B cell (primary cell): ENCODE data around the gene CDC26. TPM values are rescaled to one million over a fixed set of nuclear protein-coding genes. Genes with fewer than 3 reads are reported as not detected.
"Not testable (repeated sequence)": the region's sequence is repeated elsewhere in the genome, so short reads cannot be mapped to it uniquely, and the experiment has no call there.

ENCODE experiments used
- ATAC-seq: fragments of 200-7000 bp; cut with Tn5 transposase; one replicate; pipeline ENCODE4 v1.10.0; 2021; ENCODE audit warnings: low read depth, mild to moderate bottlenecking, moderate number of reproducible peaks, moderate library complexity
- CTCF ChIA-PET: fragments of 350-600 bp; sonication (Branson Sonifier 250); formaldehyde crosslinking; loops from one replicate; lab custom pipeline; 2021; ENCODE audit warnings: antibody characterized with exemption, inconsistent platforms; lab: Charles Lee
- POLR2A ChIA-PET: fragments of 350-600 bp; sonication (Branson Sonifier 250); formaldehyde crosslinking; loops from one replicate; lab custom pipeline; 2021; ENCODE audit warnings: antibody characterized with exemption; lab: Charles Lee
- DNase-seq: peaks from one replicate; pipeline ENCODE4 v3.0.0; 2013
- H2AFZ ChIP-seq: 2 replicates; pipeline ENCODE4 v1.6.1; 2012; ENCODE audit warnings: mild to moderate bottlenecking, low read depth, low read length; ENCODE audit not compliant: insufficient read depth, poor library complexity, severe bottlenecking
- H3K27ac ChIP-seq, 2 donors: 1 replicate in 1 of 2; 2 replicates in 1 of 2; pipeline ENCODE4 v1.5.1; 2012 to 2013; ENCODE audit warnings: low read length in 2 of 2, mild to moderate bottlenecking in 2 of 2, moderate library complexity in 1 of 2
- H3K27me3 ChIP-seq, 4 experiments: fragments of 200-600 bp in 1 of 4; sonication (generic) in 1 of 4; replicated peaks in 1 of 4; 1 replicate in 2 of 4; 2 replicates in 2 of 4; pipeline versions ENCODE4 v1.6.1 to v1.7.0; 2013 to 2016; ENCODE audit warnings: low read length in 3 of 4, mild to moderate bottlenecking in 2 of 4, mixed read lengths in 1 of 4, moderate library complexity in 1 of 4; ENCODE audit not compliant: insufficient read depth in 4 of 4, control insufficient read depth in 3 of 4; ENCODE audit errors: control extremely low read depth in 1 of 4
- H3K36me3 ChIP-seq, 2 experiments: replicated peaks in 1 of 2; 1 replicate in 1 of 2; 2 replicates in 1 of 2; pipeline versions ENCODE4 v1.6.1 to v1.7.1; 2013; ENCODE audit warnings: low read length in 1 of 2; ENCODE audit not compliant: insufficient read depth in 2 of 2, control insufficient read depth in 1 of 2; ENCODE audit errors: control extremely low read depth in 1 of 2, extremely low read depth in 1 of 2
- H3K4me1 ChIP-seq, 2 donors: fragments of 200-600 bp in 1 of 2; sonication (generic) in 1 of 2; 1 replicate in 1 of 2; 2 replicates in 1 of 2; pipeline versions ENCODE4 v1.5.1 to v1.6.1; 2013 to 2017; ENCODE audit warnings: low read length in 2 of 2; ENCODE audit not compliant: control insufficient read depth in 2 of 2, insufficient read depth in 2 of 2
- H3K4me2 ChIP-seq: replicated peaks from 2 replicates; pipeline ENCODE3; 2012; ENCODE audit warnings: mild to moderate bottlenecking, low read depth, low read length; ENCODE audit not compliant: poor library complexity, severe bottlenecking
- H3K4me3 ChIP-seq, 5 experiments: fragments of 200-600 bp in 1 of 5; sonication (generic) in 1 of 5; 1 replicate in 3 of 5; 2 replicates in 2 of 5; pipeline versions ENCODE4 v1.5.1 to v1.7.0; 2011 to 2016; ENCODE audit warnings: low read length in 4 of 5, mild to moderate bottlenecking in 4 of 5, low read depth in 2 of 5, control low read depth in 1 of 5, moderate library complexity in 1 of 5; ENCODE audit not compliant: insufficient read depth in 1 of 5; ENCODE audit errors: control extremely low read depth in 1 of 5, extremely low read depth in 1 of 5
- H3K79me2 ChIP-seq: fragments of 200-600 bp; sonication (generic); one replicate; pipeline ENCODE4 v1.6.0; 2016; ENCODE audit warnings: low read length; ENCODE audit not compliant: control insufficient read depth, insufficient read depth
- H3K9ac ChIP-seq: fragments of 200-600 bp; sonication (generic); 2 replicates; pipeline ENCODE4 v1.6.1; 2017; ENCODE audit warnings: mild to moderate bottlenecking, low read length, moderate library complexity
- H3K9me3 ChIP-seq, 3 donors: one replicate each; pipeline versions ENCODE4 v1.6.1 to v1.7.1; 2013; ENCODE audit warnings: low read length in 2 of 3; ENCODE audit not compliant: control insufficient read depth in 2 of 3, insufficient read depth in 1 of 3; ENCODE audit errors: control extremely low read depth in 1 of 3
- H4K20me1 ChIP-seq: 2 replicates; pipeline ENCODE4 v1.6.0; 2012; ENCODE audit warnings: mild to moderate bottlenecking, low read length; ENCODE audit not compliant: insufficient read depth, control insufficient read depth, poor library complexity, severe bottlenecking
- H3K27ac Mint-ChIP-seq: one replicate; pipeline ENCODE4 v1.8.0; 2021; ENCODE audit warnings: mixed read lengths
- H3K27me3 Mint-ChIP-seq: one replicate; pipeline ENCODE4 v1.8.0; 2021; ENCODE audit warnings: mixed read lengths
- H3K4me1 Mint-ChIP-seq: one replicate; pipeline ENCODE4 v1.8.0; 2021; ENCODE audit warnings: mixed read lengths
- H3K4me3 Mint-ChIP-seq: one replicate; pipeline ENCODE4 v1.8.0; 2021; ENCODE audit warnings: mixed read lengths
- H3K9me3 Mint-ChIP-seq: one replicate; pipeline ENCODE4 v1.8.0; 2022; ENCODE audit warnings: mixed read lengths; ENCODE audit not compliant: insufficient read depth
- EZH2 ChIP-seq: IDR thresholded peaks from 2 replicates; pipeline ENCODE4 v1.6.1; 2012; ENCODE audit warnings: borderline replicate concordance, low read depth, mild to moderate bottlenecking, moderate library complexity, low read length; ENCODE audit not compliant: insufficient read depth, poor library complexity, severe bottlenecking
- WGBS: methylation state at CpG from one replicate; pipeline ENCODE4 v1.1.5; 2013; ENCODE audit warnings: missing lambda C conversion rate; ENCODE audit not compliant: insufficient coverage; 5-methylcytosine and 5-hydroxymethylcytosine counted together
- intact Hi-C: fragments of 100-400 bp; cut with micrococcal nuclease; formaldehyde crosslinking; loops from one replicate; pipeline ENCODE4 v1.10.0; 2022
- polyA plus RNA-seq: library from polyadenylated mRNA; depleted of rRNA; stranded (reverse); fragments of >200 nt; gene quantifications from 2 replicates; pipeline ENCODE4 v1.2.3, GENCODE V29; 2012
- total RNA-seq, 2 donors: library from RNA; stranded (reverse); fragments of 120-200 nt in 1 of 2; gene quantifications; 1 replicate in 1 of 2; 2 replicates in 1 of 2; pipeline versions ENCODE4 v1.2.3 to v1.2.4, GENCODE V29; 2013 to 2022
- TF ChIP-seq, protein P1 (sequence below): fragments of 200-600 bp; IDR thresholded peaks from one replicate; pipeline ENCODE4 v1.8.0; 2022; ENCODE audit warnings: antibody characterized with exemption, mild to moderate bottlenecking

CDC26 gene
- total and polyA plus RNA-seq, 2 donors (not counting 1 experiment from before 2014, with no cell fraction given): 14.8 to 32.9 TPM

DNA sequence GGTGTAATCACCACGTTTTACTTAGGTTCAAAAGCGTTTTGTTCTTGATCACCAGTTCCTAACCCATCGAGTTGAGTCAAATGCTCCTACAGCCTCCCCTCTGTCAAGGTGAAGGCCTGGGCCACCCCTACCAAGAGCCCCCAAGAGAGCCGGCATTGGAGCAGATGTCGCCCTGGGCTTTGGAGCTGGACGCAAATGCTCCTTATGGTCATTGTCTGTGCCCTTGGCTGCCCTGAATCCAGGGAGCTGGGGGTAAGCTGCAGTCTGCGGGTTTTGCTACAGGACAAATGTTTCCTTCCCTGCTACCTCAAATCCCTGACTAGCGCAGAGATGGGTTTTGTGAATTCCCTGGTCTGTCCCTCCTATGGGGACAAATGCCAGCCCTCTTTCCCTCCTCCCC is 22.9 kb upstream of the CDC26 start:
- Mint-ChIP-seq H3K9me3 (no peaks in the 10 kb centered on the region), H3K27ac (no peak overlapping the region), H3K27me3 (peaks cover 24% of the 10 kb centered on the region), H3K4me1 (no peaks in the 10 kb centered on the region), H3K4me3 (no peak overlapping the region)
- ATAC-seq: no peak
- 100% methylated on average over 7 of the region's 8 CpGs for WGBS
- DNase-seq: no peak
- no peak overlapping the region for H3K9ac ChIP-seq
- no peak overlapping the region for H3K4me2 ChIP-seq
- H2AFZ ChIP-seq: no peak overlapping the region
- POLR2A ChIA-PET: no interaction called here
- no peaks in the 10 kb centered on the region for H3K9me3 ChIP-seq
- H3K36me3 ChIP-seq: no peaks in the 10 kb centered on the region
- no peaks in the 10 kb centered on the region for H3K4me1 ChIP-seq
- H3K27me3 ChIP-seq: peaks cover 0 to 5% (median 0%) of the 10 kb centered on the region in 4 experiments
- H4K20me1 ChIP-seq: no peaks in the 10 kb centered on the region
- H3K4me3 ChIP-seq: no peak overlapping the region
- no peaks in the 10 kb centered on the region for H3K79me2 ChIP-seq
- H3K27ac ChIP-seq: no peak overlapping the region
- intact Hi-C loops: no loop called here
- CTCF ChIA-PET: no interaction called here
- TF ChIP-seq, protein P1, sequence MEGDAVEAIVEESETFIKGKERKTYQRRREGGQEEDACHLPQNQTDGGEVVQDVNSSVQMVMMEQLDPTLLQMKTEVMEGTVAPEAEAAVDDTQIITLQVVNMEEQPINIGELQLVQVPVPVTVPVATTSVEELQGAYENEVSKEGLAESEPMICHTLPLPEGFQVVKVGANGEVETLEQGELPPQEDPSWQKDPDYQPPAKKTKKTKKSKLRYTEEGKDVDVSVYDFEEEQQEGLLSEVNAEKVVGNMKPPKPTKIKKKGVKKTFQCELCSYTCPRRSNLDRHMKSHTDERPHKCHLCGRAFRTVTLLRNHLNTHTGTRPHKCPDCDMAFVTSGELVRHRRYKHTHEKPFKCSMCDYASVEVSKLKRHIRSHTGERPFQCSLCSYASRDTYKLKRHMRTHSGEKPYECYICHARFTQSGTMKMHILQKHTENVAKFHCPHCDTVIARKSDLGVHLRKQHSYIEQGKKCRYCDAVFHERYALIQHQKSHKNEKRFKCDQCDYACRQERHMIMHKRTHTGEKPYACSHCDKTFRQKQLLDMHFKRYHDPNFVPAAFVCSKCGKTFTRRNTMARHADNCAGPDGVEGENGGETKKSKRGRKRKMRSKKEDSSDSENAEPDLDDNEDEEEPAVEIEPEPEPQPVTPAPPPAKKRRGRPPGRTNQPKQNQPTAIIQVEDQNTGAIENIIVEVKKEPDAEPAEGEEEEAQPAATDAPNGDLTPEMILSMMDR: no peak
- TF ChIP-seq EZH2: no peak

DNA sequence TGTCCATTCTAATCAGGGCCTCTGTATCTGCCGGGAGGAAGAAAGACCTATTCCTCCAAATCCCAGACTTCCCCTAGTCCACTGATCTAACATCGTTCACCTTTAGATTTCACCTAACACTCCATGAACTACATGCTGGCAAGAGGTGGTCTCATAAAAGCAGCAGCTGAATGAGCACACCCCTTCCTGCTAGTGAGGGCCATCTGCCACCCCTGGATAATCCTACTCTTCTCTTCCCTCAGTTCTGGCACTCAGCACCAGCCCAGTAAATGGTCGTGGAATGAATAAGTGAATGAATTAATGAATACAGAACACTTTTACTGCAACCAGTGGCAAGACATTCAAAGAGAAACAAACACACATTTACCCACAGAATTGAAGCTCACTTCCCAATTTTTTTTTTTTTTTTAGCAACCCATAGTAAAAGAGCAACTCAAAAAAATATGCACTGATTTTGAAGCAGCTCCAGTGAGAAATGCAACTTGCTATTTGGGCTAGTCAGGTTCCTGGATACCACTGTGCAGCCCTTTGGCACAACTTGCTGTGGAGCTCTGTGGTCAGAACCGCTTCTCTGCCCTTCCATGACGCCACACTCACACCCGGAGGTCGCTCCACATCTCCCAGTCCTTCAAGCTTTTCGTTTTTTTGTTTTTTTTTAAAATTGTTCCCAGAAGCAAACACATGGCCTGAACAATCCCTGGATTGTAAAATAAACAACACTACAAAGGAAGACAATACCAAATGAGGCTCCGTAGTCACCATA is 21.6 kb upstream of the CDC26 start:
- Mint-ChIP-seq H3K27ac (no peak overlapping the region), H3K4me1 (no peaks in the 10 kb centered on the region), H3K27me3 (peaks cover 14% of the 10 kb centered on the region), H3K9me3 (no peaks in the 10 kb centered on the region), H3K4me3 (no peak overlapping the region)
- H4K20me1 ChIP-seq: no peaks in the 10 kb centered on the region
- ATAC-seq (no peak), DNase-seq (no peak)
- no peak overlapping the region for H3K9ac ChIP-seq
- ChIA-PET POLR2A (no interaction called here), CTCF (no interaction called here)
- WGBS: 83% methylated on average over 7 of the region's 9 CpGs
- no peak overlapping the region for H3K4me3 ChIP-seq
- TF ChIP-seq, protein P1: no peak
- no peak overlapping the region for H3K27ac ChIP-seq
- H3K36me3 ChIP-seq: peaks cover 0 to 10% of the 10 kb centered on the region in 2 experiments
- peaks cover 0 to 5% (median 0%) of the 10 kb centered on the region in 4 experiments for H3K27me3 ChIP-seq
- H3K79me2 ChIP-seq: no peaks in the 10 kb centered on the region
- H3K9me3 ChIP-seq: no peaks in the 10 kb centered on the region
- intact Hi-C loops: no loop called here
- H2AFZ ChIP-seq: no peak overlapping the region
- H3K4me1 ChIP-seq: no peaks in the 10 kb centered on the region
- no peak overlapping the region for H3K4me2 ChIP-seq

DNA sequence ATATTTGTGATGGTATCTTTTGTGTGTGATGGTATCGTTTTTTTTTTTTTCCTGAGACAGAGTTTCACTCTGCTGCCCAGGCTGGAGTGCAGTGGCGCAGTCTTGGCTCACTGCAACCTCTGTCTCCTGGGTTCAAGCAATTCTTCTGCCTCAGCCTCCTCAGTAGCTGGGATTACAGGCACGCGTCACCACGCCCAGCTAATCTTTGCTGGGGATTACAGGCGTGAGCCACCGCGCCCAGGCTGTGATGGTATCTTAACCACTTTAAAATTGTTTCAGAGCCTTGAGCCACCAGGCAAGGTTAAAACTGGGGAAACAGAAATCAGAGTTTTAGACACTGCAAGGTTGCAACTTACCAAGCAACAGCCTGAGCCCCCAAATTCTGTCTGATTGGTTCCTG is 20.9 kb upstream of the CDC26 start:
- H4K20me1 ChIP-seq, H3K9me3 ChIP-seq, DNase-seq, H3K79me2 ChIP-seq, H3K27ac ChIP-seq, H3K4me2 ChIP-seq, intact Hi-C loops, H3K4me3 Mint-ChIP-seq, H3K9me3 Mint-ChIP-seq, CTCF ChIA-PET, H3K27ac Mint-ChIP-seq, H2AFZ ChIP-seq, POLR2A ChIA-PET, H3K4me1 ChIP-seq, ATAC-seq, H3K4me1 Mint-ChIP-seq, H3K9ac ChIP-seq, H3K27me3 ChIP-seq, H3K4me3 ChIP-seq: not testable (repeated sequence)
- H3K36me3 ChIP-seq: peaks cover 0 to 17% of the 10 kb centered on the region in 2 experiments
- WGBS: 99% methylated on average over 7 of the region's 8 CpGs
- H3K27me3 Mint-ChIP-seq: peaks cover 13% of the 10 kb centered on the region
